HL-60 (cell line): ENCODE data around the gene GRIK5.
"Not testable (repeated sequence)": the region's sequence is repeated elsewhere in the genome, so short reads cannot be mapped to it uniquely, and the experiment has no call there.

Source experiments
- DNase-seq, 2 experiments: peaks; one replicate each; pipeline ENCODE4 v3.0.0-alpha.2; 2010 to 2020; ENCODE audit warnings: low read depth in 1 of 2, low spot score in 1 of 2
- H3K27ac ChIP-seq: fragments of 250-450 bp; sonication (Bioruptor Pico); replicated peaks from 2 replicates; pipeline ENCODE4 v1.5.1; 2020; ENCODE audit warnings: mild to moderate bottlenecking, moderate library complexity
- H3K27me3 ChIP-seq: fragments of 250-450 bp; sonication (Bioruptor Pico); 2 replicates; pipeline ENCODE4 v1.5.1; 2021; ENCODE audit warnings: mild to moderate bottlenecking, moderate library complexity; ENCODE audit not compliant: insufficient read depth, poor library complexity, severe bottlenecking
- H3K4me3 ChIP-seq: replicated peaks from 2 replicates; pipeline ENCODE4 v1.5.1; 2011; ENCODE audit warnings: mild to moderate bottlenecking, control low read depth, low read length; ENCODE audit not compliant: insufficient read depth
- CTCF ChIP-seq: IDR thresholded peaks from one replicate; pipeline ENCODE4 v1.5.1; 2011; ENCODE audit warnings: low read length, control low read depth, inconsistent platforms; ENCODE audit not compliant: insufficient read depth
- GABPA ChIP-seq: IDR thresholded peaks from 2 replicates; pipeline ENCODE4 v1.6.1; 2012; ENCODE audit warnings: low read depth
- POLR2AphosphoS5 ChIP-seq: IDR thresholded peaks from 2 replicates; pipeline ENCODE4 v1.6.1; 2012; ENCODE audit warnings: low read depth
- REST ChIP-seq: IDR thresholded peaks from 2 replicates; pipeline ENCODE4 v1.6.1; 2012; ENCODE audit warnings: low read depth; ENCODE audit not compliant: insufficient replicate concordance
- SPI1 ChIP-seq: IDR thresholded peaks from 2 replicates; pipeline ENCODE4 v1.6.1; 2012; ENCODE audit warnings: low read depth, mild to moderate bottlenecking, borderline replicate concordance

Gene GRIK5

DNA sequence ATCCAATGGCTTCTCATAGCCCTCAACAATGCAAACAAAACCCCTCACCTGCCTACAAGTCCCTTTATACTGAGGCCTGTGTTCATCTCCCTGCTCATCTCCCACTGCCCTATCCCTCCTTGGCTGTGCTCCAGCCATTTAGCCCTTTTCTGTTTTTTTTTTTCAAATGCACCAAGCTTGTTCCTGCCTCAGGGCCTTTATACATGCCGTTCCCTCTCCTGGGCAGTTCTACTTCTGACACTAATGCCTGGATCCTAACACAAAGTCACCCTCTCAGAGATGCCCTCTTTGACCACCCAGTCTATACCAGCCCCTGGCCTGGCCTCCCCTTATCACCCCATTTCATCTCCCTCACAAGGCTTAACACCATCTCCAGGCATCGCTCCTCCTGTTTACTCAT lies 32.9 kb upstream of the GRIK5 start:
- TF ChIP-seq SPI1: no peak
- TF ChIP-seq GABPA: no peak
- no peak for TF ChIP-seq POLR2AphosphoS5
- TF ChIP-seq CTCF: no peak
- no peak for TF ChIP-seq REST
- no peaks in the 10 kb centered on the region for H3K27me3 ChIP-seq

DNA sequence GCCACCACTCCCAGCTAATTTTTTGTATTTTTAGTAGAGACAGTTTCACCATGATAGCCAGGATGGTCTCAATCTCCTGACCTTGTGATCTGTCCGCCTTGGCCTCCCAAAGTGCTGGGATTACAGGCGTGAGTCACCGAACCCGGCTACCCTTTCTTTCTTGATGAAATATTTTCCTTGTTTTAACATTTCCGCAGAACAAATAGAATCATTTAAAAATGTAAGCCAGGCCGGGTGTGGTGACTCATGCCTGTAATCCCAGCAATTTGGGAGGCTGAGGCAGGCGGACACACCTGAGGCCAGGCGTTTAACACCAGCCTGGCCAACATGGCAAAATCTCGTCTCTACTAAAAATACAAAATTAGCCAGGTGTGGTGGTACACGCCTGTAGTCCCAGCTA lies 30.2 kb upstream of the GRIK5 start:
- H3K27me3 ChIP-seq, H3K4me3 ChIP-seq, DNase-seq, H3K27ac ChIP-seq: not testable (repeated sequence)

More for the DNA sequence above, 32.9 kb upstream of the GRIK5 start:
- DNase-seq: no peak
- Histone ChIP-seq H3K27ac (no peak overlapping the region), H3K4me3 (no peak overlapping the region)

GRCh38 chr19:42099336-42099925 lies 29.4 kb upstream of the GRIK5 start:
- TF ChIP-seq GABPA (no peak), REST (no peak), POLR2AphosphoS5 (no peak), SPI1 (no peak), CTCF (no peak)
- H3K27ac ChIP-seq: no peak overlapping the region
- DNase-seq: no peak
- no peaks in the 10 kb centered on the region for H3K27me3 ChIP-seq
- no peak overlapping the region for H3K4me3 ChIP-seq

GRCh38 chr19:42098781-42099180 lies 28.8 kb upstream of the GRIK5 start:
- DNase-seq: no peak
- H3K27me3 ChIP-seq: no peaks in the 10 kb centered on the region
- TF ChIP-seq GABPA (no peak), POLR2AphosphoS5 (no peak), SPI1 (no peak), REST (no peak), CTCF (no peak)
- no peak overlapping the region for H3K4me3 ChIP-seq
- no peak overlapping the region for H3K27ac ChIP-seq
